ENCODE results near the gene RNF31.
A peak's percentile ranks its signal among the peaks of the same experiment; 100 is the strongest.

RNF31 gene

DNA sequence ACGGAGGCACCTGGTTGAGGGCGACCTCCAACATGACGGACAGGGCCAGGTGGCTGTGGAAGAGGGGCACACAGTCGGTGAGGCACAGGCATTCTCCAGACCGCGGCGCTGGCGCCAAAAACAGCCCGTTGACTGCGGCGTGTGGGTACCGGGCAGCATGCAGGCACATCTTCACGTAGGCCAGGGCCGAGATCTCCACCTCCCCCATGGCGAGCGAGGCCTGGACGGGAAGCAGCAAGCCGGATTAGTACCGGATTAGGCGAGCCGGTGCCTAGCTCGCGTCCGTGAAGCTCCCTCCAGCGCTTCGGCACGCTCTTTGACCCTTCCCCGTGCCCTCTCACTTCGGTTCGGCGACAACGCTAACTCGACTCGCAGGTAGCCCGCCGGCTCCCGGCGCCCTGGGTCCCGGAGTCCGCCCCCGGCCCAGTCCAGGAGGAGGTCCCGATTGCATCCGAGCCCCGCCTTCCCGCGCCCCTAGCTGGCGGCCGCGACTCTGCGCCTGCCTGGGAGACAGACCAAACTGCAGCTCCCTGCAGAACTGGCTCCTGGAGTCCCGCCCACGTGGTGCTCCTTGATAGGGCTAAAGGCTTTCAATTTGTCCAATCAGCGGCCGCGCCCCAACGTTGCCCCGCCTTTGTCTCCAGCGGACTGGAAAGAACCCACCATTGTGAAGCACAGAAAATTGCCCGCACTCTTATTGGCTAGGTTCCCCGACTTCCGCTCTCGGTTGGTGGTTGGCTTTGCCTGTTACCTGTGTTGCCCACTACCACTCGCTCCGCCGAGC is 6.0 kb upstream of the RNF31 start, which contains the start of gene EMC9:
EMC9 (minus strand) TSS at position 495 of the 784 bp plus-strand sequence; CDS start at position 208, 287 bp downstream.
- no peaks in the 10 kb centered on the region for H3K9me3 ChIP-seq (ENCODE audit: control insufficient read depth, insufficient read depth, low read length)
- peak within 1 kb of the TSS; percentile 94 for H3K27ac ChIP-seq (ENCODE audit: low read depth, low read length)
- no peaks in the 10 kb centered on the region for H3K27me3 ChIP-seq (ENCODE audit: control insufficient read depth, insufficient read depth, low read length)
- peak within 1 kb of the TSS; percentile 86 for H3K4me3 ChIP-seq (ENCODE audit: low read depth, low read length)
- H3K36me3 ChIP-seq (ENCODE audit: control insufficient read depth, insufficient read depth, low read length): peaks cover 48% of the 10 kb centered on the region
- H3K4me1 ChIP-seq (ENCODE audit: control insufficient read depth, insufficient read depth, low read length): peaks cover 17% of the 10 kb centered on the region
- peak within 1 kb of the TSS; percentile 85 for H3K9ac ChIP-seq (ENCODE audit: low read depth, low read length)

DNA sequence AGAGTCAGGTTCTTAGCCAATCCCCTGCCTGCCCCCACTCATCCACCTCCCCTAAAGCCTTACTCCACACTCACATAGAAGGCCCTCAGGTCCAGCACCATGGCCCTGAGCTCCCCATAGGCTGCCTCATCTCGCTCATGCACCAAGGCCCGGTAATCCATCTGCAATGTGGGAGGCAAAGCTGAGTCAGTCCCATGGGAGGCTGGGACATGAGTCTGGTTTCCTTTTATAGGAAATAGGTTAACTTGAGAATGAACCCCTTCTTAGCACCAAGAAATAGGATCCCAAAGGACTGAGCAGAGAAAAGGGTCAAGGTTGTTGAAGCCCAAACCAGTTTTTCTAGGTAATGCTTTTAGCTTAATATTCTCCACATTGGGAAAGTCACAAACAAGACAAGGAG is 3.8 kb upstream of the RNF31 start:
- Histone ChIP-seq H3K27me3 (ENCODE audit: control insufficient read depth, insufficient read depth, low read length) (no peaks in the 10 kb centered on the region), H3K36me3 (ENCODE audit: control insufficient read depth, insufficient read depth, low read length) (peaks cover 41% of the 10 kb centered on the region), H3K4me3 (ENCODE audit: low read depth, low read length) (no peak overlapping the region), H3K9me3 (ENCODE audit: control insufficient read depth, insufficient read depth, low read length) (no peaks in the 10 kb centered on the region), H3K9ac (ENCODE audit: low read depth, low read length) (no peak overlapping the region), H3K27ac (ENCODE audit: low read depth, low read length) (no peak overlapping the region), H3K4me1 (ENCODE audit: control insufficient read depth, insufficient read depth, low read length) (peaks cover 19% of the 10 kb centered on the region)

DNA sequence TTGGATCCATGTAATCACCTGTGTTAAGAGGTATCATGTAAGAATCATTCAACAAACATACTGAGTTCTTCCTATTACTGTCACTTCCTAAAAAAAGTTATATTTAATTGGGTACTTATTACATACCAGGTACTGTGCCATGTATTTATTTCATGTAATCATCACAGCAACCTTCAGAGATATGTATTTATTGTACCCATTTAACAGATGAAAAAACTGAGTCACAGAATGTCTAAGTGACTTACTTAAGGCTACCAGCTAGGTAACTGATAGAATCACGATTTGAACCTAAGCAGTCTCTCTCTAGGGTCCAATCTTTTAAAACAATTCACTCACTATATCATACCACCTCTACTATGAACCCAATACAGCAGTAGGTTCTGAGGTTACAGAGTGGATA is 2.8 kb upstream of the RNF31 start:
- no peak overlapping the region for H3K27ac ChIP-seq (ENCODE audit: low read depth, low read length)
- peaks cover 39% of the 10 kb centered on the region for H3K36me3 ChIP-seq (ENCODE audit: control insufficient read depth, insufficient read depth, low read length)
- no peak overlapping the region for H3K9ac ChIP-seq (ENCODE audit: low read depth, low read length)
- H3K4me1 ChIP-seq (ENCODE audit: control insufficient read depth, insufficient read depth, low read length): peaks cover 19% of the 10 kb centered on the region
- no peak overlapping the region for H3K4me3 ChIP-seq (ENCODE audit: low read depth, low read length)
- no peaks in the 10 kb centered on the region for H3K27me3 ChIP-seq (ENCODE audit: control insufficient read depth, insufficient read depth, low read length)
- H3K9me3 ChIP-seq (ENCODE audit: control insufficient read depth, insufficient read depth, low read length): no peaks in the 10 kb centered on the region

DNA sequence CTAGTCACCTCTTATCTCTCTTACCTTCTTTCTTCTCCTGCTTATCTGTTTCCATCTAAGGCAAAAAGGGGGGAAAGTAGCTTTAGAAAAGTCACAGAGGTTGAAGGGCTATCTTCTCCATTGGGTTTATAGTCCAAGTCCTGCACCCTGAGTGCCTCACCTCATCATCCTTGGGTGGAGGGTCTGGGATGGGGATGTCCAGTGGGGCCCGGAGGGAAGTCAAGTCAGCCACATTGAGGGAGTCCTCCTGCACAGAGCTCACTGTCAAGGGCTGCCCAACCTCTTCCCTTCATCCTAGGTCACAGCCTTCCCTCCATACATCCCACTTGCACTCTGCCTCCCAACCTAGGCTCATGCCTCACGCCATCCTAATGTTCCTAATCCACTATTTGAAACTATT is 2.1 kb upstream of the RNF31 start:
- Histone ChIP-seq H3K4me1 (ENCODE audit: control insufficient read depth, insufficient read depth, low read length) (peaks cover 15% of the 10 kb centered on the region), H3K9me3 (ENCODE audit: control insufficient read depth, insufficient read depth, low read length) (no peaks in the 10 kb centered on the region), H3K27ac (ENCODE audit: low read depth, low read length) (no peak overlapping the region), H3K27me3 (ENCODE audit: control insufficient read depth, insufficient read depth, low read length) (no peaks in the 10 kb centered on the region), H3K9ac (ENCODE audit: low read depth, low read length) (no peak overlapping the region), H3K36me3 (ENCODE audit: control insufficient read depth, insufficient read depth, low read length) (peaks cover 41% of the 10 kb centered on the region), H3K4me3 (ENCODE audit: low read depth, low read length) (peak overlapping the region; percentile 78; the same call in 1 of the 2 replicates)

DNA sequence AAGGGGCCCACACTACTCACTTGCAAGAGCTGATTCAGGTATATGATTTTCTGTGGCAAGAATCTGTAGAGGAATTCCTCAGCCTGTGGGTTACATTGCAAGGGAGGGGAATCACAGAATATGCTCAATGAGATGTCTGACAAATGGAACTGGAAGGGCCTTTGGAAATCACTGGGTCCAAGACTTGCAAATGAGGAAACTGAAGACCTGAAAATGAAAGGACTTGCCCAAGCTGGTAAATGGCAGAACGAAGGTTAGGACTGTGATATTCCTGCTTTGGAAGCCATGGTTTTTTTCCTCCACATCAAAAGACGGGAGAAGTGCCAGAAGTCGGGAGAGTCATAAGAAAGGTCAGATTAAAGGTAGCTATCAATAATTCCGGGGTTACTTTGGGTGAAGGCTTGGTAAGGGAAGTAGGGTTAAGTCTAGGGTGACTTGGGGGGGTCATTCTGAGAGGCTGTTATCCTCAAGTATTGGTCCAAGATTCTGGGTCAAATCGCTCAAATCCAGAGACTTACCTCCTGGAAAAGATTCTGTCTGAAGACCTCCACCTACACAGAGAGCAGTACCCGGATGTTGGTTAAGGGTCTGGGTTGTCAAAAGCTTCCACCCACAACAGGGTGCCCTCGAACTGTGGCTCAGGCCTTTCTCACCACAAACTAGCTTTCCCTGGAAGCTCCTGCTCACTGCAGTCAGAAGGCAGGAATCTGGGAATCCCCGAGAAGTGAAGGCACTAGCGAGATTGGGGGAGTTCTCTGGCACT is 1.4 kb upstream of the RNF31 start:
- Histone ChIP-seq H3K36me3 (ENCODE audit: control insufficient read depth, insufficient read depth, low read length) (peaks cover 47% of the 10 kb centered on the region), H3K9me3 (ENCODE audit: control insufficient read depth, insufficient read depth, low read length) (no peaks in the 10 kb centered on the region), H3K4me3 (ENCODE audit: low read depth, low read length) (peak overlapping the region; percentile 78), H3K27ac (ENCODE audit: low read depth, low read length) (peak overlapping the region; percentile 76), H3K4me1 (ENCODE audit: control insufficient read depth, insufficient read depth, low read length) (peaks cover 15% of the 10 kb centered on the region), H3K27me3 (ENCODE audit: control insufficient read depth, insufficient read depth, low read length) (no peaks in the 10 kb centered on the region), H3K9ac (ENCODE audit: low read depth, low read length) (peak overlapping the region; percentile 45)

DNA sequence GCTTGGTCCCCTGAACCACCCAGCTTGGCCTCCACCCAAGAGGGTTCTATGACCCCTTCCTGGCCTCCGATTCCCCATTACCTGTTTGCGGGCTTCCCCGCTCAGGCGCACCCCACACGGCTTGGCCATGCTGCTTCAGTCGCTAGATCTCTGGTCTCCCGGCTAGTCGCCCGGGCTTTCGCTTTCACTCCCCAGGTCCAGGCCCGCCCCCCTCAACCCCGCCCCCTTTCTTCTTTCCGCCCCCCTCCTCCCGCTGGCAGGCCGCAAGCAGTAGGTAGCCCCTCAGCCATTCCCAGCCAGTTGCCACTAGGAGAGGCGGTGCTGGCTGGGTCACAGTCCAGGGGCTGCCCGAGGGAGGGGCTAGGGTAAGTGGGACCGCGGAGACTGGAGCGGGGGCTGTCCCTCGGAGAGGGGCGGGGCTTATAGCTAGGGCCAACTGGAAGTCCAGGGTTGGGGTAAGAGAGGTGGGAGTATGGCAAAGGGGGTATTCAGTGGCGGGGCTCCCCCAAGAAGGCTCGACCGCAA is 783 bp upstream of the RNF31 start, which contains the start of gene PSME2:
PSME2 (minus strand) TSS at position 158 of the 525 bp plus-strand sequence; CDS start at position 129, 29 bp downstream.
- peak within 1 kb of the TSS; percentile 54 for H3K9ac ChIP-seq (ENCODE audit: low read depth, low read length)
- H3K36me3 ChIP-seq (ENCODE audit: control insufficient read depth, insufficient read depth, low read length): peaks cover 54% of the 10 kb centered on the region
- H3K4me1 ChIP-seq (ENCODE audit: control insufficient read depth, insufficient read depth, low read length): peaks cover 15% of the 10 kb centered on the region

DNA sequence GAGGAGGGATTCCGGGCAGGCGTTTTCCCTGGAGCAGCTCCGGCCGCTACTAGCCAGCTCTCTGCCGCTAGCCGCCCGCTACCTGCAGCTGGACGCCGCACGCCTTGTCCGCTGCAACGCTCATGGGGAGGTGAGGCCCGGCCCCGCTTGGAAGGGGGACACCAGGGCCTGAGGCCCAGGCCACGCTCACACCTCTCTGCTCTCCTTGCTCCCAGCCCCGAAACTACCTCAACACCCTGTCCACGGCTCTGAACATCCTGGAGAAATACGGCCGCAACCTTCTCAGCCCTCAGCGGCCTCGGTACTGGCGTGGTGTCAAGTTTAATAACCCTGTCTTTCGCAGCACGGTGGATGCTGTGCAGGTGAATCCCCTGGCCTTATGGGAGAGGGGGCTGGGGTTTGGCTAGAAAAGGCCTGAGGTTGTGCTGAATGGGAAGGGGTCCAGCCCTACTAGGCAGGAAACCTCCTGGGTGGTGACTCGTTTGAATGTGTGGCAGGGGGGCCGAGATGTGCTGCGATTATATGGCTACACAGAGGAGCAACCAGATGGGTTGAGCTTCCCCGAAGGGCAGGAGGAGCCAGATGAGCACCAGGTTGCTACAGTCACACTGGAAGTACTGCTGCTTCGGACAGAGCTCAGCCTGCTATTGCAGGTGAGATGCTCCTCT is 597 bp downstream of the RNF31 start:
- Histone ChIP-seq H3K4me3 (ENCODE audit: low read depth, low read length) (peak overlapping the region; percentile 90), H3K36me3 (ENCODE audit: control insufficient read depth, insufficient read depth, low read length) (peaks cover 63% of the 10 kb centered on the region), H3K27me3 (ENCODE audit: control insufficient read depth, insufficient read depth, low read length) (no peaks in the 10 kb centered on the region), H3K4me1 (ENCODE audit: control insufficient read depth, insufficient read depth, low read length) (peaks cover 15% of the 10 kb centered on the region), H3K9ac (ENCODE audit: low read depth, low read length) (peak overlapping the region; percentile 32; the same call in 1 of the 2 replicates), H3K27ac (ENCODE audit: low read depth, low read length) (peak overlapping the region; percentile 56), H3K9me3 (ENCODE audit: control insufficient read depth, insufficient read depth, low read length) (no peaks in the 10 kb centered on the region)

More for the DNA sequence above, 783 bp upstream of the RNF31 start, which contains the start of gene PSME2:
- Histone ChIP-seq H3K4me3 (ENCODE audit: low read depth, low read length) (peak within 1 kb of the TSS; percentile 90), H3K9me3 (ENCODE audit: control insufficient read depth, insufficient read depth, low read length) (no peaks in the 10 kb centered on the region), H3K27ac (ENCODE audit: low read depth, low read length) (peak within 1 kb of the TSS; percentile 79), H3K27me3 (ENCODE audit: control insufficient read depth, insufficient read depth, low read length) (no peaks in the 10 kb centered on the region)

DNA sequence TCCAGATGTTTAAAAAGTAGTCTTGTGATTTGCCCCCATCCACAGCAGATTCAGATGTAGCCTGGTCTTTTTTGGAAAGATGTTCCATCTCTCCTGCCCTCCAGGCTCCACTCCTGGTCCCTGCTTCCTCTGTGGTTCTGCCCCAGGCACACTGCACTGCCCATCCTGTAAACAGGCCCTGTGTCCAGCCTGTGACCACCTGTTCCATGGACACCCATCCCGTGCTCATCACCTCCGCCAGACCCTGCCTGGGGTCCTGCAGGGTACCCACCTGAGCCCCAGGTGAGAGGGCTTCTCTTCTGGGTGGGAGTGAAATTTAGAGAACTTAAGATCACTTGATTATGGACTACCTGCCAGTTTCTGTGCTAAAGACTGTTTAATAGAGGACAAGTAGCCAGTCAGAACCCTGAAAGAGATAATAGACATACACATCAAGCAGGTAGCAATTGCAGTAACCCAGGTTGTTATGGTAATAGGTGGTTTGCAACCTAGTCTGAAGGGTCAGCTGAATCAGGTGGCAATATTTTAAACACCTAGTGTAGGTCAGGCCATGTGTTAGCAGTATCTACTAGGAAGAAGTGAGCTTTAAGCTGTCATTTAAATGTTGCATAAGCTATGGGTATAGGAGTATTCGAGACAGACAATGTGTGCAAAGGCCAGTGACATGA is 2.1 kb downstream of the RNF31 start:
- H3K9ac ChIP-seq (ENCODE audit: low read depth, low read length): no peak overlapping the region
- peaks cover 55% of the 10 kb centered on the region for H3K36me3 ChIP-seq (ENCODE audit: control insufficient read depth, insufficient read depth, low read length)
- H3K27ac ChIP-seq (ENCODE audit: low read depth, low read length): no peak overlapping the region
- H3K4me1 ChIP-seq (ENCODE audit: control insufficient read depth, insufficient read depth, low read length): peaks cover 15% of the 10 kb centered on the region
- H3K27me3 ChIP-seq (ENCODE audit: control insufficient read depth, insufficient read depth, low read length): no peaks in the 10 kb centered on the region
- no peaks in the 10 kb centered on the region for H3K9me3 ChIP-seq (ENCODE audit: control insufficient read depth, insufficient read depth, low read length)
- no peak overlapping the region for H3K4me3 ChIP-seq (ENCODE audit: low read depth, low read length)

DNA sequence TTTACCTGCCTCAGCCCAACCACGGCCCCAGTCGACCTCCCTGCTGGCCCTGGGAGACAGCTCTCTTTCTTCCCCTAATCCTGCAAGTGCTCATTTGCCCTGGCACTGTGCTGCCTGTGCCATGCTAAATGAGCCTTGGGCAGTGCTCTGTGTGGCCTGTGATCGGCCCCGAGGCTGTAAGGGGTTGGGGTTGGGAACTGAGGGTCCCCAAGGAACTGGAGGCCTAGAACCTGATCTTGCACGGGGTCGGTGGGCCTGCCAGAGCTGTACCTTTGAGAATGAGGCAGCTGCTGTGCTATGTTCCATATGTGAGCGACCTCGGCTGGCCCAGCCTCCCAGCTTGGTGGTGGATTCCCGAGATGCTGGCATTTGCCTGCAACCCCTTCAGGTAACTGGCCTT is 2.8 kb downstream of the RNF31 start:
- H3K27ac ChIP-seq (ENCODE audit: low read depth, low read length): no peak overlapping the region
- H3K36me3 ChIP-seq (ENCODE audit: control insufficient read depth, insufficient read depth, low read length): peaks cover 55% of the 10 kb centered on the region
- H3K4me1 ChIP-seq (ENCODE audit: control insufficient read depth, insufficient read depth, low read length): peaks cover 15% of the 10 kb centered on the region
- H3K9me3 ChIP-seq (ENCODE audit: control insufficient read depth, insufficient read depth, low read length): no peaks in the 10 kb centered on the region
- no peak overlapping the region for H3K4me3 ChIP-seq (ENCODE audit: low read depth, low read length)
- no peak overlapping the region for H3K9ac ChIP-seq (ENCODE audit: low read depth, low read length)
- H3K27me3 ChIP-seq (ENCODE audit: control insufficient read depth, insufficient read depth, low read length): no peaks in the 10 kb centered on the region

DNA sequence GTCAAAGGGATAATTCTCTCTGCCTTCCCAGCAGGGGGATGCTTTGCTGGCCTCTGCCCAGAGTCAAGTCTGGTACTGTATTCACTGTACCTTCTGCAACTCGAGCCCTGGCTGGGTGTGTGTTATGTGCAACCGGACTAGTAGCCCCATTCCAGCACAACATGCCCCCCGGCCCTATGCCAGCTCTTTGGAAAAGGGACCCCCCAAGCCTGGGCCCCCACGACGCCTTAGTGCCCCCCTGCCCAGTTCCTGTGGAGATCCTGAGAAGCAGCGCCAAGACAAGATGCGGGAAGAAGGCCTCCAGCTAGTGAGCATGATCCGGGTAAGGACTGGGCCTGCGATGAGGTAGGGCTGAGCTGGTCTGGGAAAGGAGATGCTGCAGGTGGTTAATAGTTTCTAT is 3.3 kb downstream of the RNF31 start:
- H3K4me3 ChIP-seq (ENCODE audit: low read depth, low read length): no peak overlapping the region
- H3K27ac ChIP-seq (ENCODE audit: low read depth, low read length): no peak overlapping the region
- no peak overlapping the region for H3K9ac ChIP-seq (ENCODE audit: low read depth, low read length)
- no peaks in the 10 kb centered on the region for H3K9me3 ChIP-seq (ENCODE audit: control insufficient read depth, insufficient read depth, low read length)
- no peaks in the 10 kb centered on the region for H3K27me3 ChIP-seq (ENCODE audit: control insufficient read depth, insufficient read depth, low read length)
- peaks cover 60% of the 10 kb centered on the region for H3K36me3 ChIP-seq (ENCODE audit: control insufficient read depth, insufficient read depth, low read length)
- peaks cover 12% of the 10 kb centered on the region for H3K4me1 ChIP-seq (ENCODE audit: control insufficient read depth, insufficient read depth, low read length)

Data from HUES48 (cell line).